Subcutaneous adipose tissue (tissue), 4 donors: Measurements from ENCODE around the gene RNF144A. TPM values are rescaled to one million over a fixed set of nuclear protein-coding genes. Genes with fewer than 3 reads are reported as not detected.

Experiments
- total RNA-seq, 4 donors: library from RNA; depleted of rRNA; stranded (reverse); fragments of >200 nt; gene quantifications; one replicate each; pipeline ENCODE4 v1.1.0, GENCODE V29; 2016
- TF ChIP-seq, protein P1 (sequence below): fragments of 450-650 bp; IDR thresholded peaks from one replicate; pipeline ENCODE4 v1.5.1; 2016; ENCODE audit warnings: low read depth, mild to moderate bottlenecking, control low read depth, antibody characterized with exemption, moderate library complexity

The RNF144A gene
- total RNA-seq, 4 donors from 2014 or later, result 12.2 to 45.8 (median 32.6) TPM

DNA sequence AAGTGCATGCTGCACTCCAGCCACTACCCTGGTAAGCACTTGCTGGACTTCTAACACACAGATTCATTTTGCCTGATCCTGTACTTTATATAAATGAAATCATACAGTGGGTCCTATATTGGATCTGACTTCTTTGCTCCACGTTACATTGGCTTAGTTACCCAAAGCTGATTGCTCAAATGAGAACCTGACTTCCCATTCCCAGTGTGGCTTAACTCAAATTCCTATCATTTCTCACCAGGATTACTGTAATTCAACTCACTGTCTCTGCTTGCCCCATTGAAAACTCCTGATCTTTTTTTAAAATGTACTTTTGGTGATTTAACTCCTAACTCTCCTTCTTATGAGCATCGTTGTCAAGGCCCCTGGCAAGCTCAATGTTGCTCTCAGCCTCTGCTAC, 38.2 kb upstream of the RNF144A start:
- TF ChIP-seq, protein P1, sequence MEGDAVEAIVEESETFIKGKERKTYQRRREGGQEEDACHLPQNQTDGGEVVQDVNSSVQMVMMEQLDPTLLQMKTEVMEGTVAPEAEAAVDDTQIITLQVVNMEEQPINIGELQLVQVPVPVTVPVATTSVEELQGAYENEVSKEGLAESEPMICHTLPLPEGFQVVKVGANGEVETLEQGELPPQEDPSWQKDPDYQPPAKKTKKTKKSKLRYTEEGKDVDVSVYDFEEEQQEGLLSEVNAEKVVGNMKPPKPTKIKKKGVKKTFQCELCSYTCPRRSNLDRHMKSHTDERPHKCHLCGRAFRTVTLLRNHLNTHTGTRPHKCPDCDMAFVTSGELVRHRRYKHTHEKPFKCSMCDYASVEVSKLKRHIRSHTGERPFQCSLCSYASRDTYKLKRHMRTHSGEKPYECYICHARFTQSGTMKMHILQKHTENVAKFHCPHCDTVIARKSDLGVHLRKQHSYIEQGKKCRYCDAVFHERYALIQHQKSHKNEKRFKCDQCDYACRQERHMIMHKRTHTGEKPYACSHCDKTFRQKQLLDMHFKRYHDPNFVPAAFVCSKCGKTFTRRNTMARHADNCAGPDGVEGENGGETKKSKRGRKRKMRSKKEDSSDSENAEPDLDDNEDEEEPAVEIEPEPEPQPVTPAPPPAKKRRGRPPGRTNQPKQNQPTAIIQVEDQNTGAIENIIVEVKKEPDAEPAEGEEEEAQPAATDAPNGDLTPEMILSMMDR, result no peak

DNA sequence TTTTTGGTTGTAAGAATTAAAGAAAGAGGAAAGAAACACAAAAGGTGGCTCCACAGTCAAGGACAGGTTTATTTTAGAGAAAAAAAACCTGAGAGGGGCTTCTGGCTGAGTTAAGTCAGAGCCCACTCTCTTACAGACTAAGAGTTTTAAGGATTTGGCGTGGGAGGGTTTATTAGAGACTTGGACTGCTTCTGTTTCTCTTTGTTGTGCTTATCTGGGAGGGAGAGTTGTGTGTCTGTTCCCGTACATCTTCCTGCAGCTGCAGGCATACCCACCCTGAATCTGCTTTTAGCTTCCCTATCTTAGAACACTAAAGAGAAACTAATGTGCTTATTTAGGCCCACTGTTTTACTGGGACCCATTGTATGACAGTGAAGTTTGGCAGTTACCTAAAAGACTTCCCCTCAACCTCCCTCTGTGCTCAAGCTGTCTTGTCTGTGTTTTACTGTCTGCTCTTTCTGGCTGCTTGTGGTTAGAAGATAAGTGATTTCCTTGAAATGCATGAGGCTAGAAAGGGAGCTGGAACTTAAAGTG, 36.9 kb upstream of the RNF144A start:
- TF ChIP-seq, protein P1, result no peak

DNA sequence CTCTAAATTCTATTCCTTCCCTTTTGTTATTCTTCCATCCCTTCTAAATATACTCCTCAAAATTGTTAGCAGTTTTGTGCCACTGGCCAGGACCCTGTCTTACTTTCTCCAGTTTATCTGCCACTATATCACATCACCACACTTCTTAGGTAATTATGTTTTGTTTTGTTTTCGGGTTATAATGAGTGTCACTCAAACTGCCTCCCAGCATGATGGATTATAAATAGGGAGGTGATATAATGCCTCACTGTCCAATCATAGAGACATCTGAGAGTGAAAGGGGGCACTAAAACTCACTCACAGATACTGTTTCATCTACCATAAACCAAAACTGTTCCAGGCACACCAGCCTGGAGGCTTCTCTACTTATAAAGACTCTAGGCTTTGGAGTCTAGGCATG, 36.2 kb upstream of the RNF144A start:
- TF ChIP-seq, protein P1, result no peak

DNA sequence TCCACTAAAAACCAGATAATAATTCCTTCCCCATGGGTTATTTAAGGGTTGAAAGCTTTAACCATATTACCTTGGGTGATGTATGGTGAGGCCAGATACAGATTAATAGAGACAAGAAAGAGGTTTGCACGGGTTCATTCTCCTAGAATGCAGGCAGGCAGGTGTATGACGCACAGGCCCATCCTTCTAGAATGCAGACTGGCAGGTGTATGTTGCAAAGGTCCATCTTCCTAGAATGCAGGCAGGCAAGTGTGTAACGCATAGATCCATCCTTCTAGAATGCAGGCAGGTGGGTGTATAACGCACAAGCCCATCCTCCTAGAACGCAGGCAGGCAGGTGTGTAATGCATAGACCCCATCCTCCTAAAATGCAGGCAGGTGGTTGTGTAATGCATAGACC, 35.7 kb upstream of the RNF144A start:
- TF ChIP-seq, protein P1, result no peak

DNA sequence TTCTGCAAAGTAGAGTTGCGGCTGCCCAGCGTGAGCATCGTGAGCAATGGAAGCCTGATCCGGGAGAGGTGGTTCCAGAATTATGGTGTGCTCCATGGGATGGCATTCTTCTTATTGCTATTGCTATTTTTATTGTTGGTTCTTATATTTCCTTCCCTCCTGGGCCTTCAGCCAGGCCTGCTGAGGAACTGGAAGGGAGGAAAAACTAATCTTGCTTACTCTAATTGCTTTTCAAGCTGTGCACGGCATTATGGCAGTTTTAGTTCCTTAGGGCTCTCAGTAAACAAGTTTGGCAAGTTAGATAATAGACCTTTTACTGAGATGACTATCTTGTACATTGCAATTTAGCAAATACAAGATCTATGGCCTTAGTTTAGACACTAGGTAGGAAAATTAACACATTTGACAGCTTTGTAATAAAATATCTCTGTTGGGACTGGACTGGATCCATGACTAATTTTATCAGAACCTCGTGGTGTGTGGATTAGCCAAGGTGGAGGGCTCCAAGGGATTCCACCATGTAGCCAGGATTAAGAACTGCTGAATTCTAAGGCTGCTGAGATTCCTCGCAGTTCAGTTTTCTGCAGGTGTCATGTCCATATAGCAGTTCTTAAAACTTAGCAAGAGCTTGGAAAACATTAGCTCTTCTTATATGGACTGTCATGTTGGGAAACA, 33.6 kb upstream of the RNF144A start:
- TF ChIP-seq, protein P1, result no peak

DNA sequence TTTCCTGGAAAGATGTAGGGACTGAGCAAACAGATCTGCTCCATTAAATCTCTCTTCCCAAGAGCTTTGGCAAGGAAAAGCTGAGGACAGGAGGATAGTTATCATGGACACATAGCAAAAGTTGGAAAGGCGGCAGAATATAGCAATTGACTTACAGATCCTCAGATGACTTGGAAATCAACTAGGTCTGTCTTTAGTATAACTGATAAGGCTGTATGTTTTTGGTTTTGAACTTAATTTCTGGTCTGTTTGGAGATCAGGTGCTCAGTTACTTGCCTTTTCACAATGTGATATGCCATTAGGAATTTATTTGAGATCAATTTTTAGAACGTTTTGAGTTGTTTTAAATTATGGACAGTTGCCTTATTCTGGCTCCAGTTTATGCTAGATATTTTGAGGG, 31.7 kb upstream of the RNF144A start:
- TF ChIP-seq, protein P1, result no peak

DNA sequence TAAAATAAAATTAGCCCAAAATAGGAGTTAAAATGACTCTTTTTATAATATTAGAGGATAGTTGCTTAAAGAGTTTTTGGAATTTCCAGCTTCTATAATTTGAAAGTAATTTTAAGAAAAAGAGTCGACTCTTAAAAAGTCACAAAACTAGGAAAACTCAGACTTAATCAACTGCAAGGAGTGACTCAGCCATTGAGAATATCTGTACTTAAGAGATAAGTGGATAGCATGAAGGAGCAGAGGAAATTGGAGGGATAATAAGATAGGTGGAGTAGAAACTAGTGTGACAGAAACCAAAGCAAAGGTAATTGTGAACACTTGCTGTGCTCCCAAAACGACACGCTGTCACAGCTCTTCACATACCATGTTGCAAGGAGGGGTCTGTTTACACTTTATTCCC, 31.2 kb upstream of the RNF144A start:
- TF ChIP-seq, protein P1, result no peak
